ENCODE results near the gene PHLDB3. TPM values are rescaled to one million over a fixed set of nuclear protein-coding genes. Genes with fewer than 3 reads are reported as not detected.

Gene PHLDB3
- total RNA-seq, 2 donors from 2014 or later, result 43.5 to 54.5 TPM

DNA sequence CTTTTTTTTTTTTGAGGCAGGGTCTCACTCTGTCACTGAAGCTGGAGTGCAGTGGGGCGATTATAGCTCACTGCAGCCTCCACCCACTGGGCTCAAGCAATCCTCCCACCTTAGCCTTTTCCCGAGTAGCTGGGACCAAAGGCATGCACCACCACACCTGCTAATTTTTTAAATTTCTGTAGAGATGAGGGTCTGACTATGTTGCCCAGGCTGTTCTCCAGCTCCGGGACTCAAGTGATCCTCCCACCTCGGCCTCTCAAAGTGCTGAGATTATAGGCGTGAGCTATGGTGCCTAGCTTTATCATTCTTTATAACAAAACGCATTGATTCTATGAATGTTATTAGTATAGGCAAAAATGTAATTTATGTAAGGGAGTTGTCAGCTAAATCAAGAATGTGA, 21.3 kb downstream of the PHLDB3 start:
- intact Hi-C loops (cut with DNase I), result no loop called here
- Histone ChIP-seq H3K27ac (no peak overlapping the region), H3K9me3 (no peaks in the 10 kb centered on the region), H3K36me3 (no peaks in the 10 kb centered on the region), H3K4me1 (replicated peaks) (no peaks in the 10 kb centered on the region), H3K27me3 (replicated peaks; ENCODE audit: insufficient read depth) (no peaks in the 10 kb centered on the region), H3K4me3 (no peak overlapping the region)
- DNase-seq (ENCODE audit: low spot score), result no peak
- WGBS, result 98% methylated on average over 6 of the region's 6 CpGs
- TF ChIP-seq POLR2AphosphoS5 (IDR thresholded peaks at IDR 0.05) (no peak), POLR2A (IDR thresholded peaks at IDR 0.05) (no peak)
- TF ChIP-seq, protein P1, sequence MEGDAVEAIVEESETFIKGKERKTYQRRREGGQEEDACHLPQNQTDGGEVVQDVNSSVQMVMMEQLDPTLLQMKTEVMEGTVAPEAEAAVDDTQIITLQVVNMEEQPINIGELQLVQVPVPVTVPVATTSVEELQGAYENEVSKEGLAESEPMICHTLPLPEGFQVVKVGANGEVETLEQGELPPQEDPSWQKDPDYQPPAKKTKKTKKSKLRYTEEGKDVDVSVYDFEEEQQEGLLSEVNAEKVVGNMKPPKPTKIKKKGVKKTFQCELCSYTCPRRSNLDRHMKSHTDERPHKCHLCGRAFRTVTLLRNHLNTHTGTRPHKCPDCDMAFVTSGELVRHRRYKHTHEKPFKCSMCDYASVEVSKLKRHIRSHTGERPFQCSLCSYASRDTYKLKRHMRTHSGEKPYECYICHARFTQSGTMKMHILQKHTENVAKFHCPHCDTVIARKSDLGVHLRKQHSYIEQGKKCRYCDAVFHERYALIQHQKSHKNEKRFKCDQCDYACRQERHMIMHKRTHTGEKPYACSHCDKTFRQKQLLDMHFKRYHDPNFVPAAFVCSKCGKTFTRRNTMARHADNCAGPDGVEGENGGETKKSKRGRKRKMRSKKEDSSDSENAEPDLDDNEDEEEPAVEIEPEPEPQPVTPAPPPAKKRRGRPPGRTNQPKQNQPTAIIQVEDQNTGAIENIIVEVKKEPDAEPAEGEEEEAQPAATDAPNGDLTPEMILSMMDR (IDR thresholded peaks at IDR 0.05), result no peak

DNA sequence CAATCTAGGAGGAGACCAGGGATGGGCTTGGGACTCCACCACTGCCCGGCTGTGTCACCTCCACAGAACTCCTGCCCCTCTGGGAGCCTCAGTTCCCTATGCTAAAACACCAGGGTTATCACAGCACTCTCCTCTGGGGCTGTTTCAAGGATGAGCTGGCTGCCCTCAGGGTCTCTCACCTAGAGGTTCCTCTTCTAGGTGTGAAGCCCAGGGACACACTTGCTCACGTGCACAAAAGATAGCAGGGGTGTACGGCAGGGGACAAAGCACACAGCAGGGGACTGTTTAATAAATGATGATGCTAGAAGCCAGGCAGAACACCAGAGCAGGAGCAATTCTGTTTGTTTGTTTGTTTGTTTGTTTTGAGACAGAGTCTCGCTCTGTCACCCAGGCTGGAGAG, 22.4 kb downstream of the PHLDB3 start:
- 84% methylated on average over 4 of the region's 4 CpGs for WGBS
- no peak for DNase-seq (ENCODE audit: low spot score)
- TF ChIP-seq POLR2AphosphoS5 (IDR thresholded peaks at IDR 0.05) (no peak), POLR2A (IDR thresholded peaks at IDR 0.05) (no peak)
- TF ChIP-seq, protein P1 (IDR thresholded peaks at IDR 0.05), result no peak
- H3K4me1 ChIP-seq (replicated peaks), result no peaks in the 10 kb centered on the region
- H3K36me3 ChIP-seq, result no peaks in the 10 kb centered on the region
- H3K9me3 ChIP-seq, result no peaks in the 10 kb centered on the region
- no peak overlapping the region for H3K27ac ChIP-seq
- intact Hi-C loops (cut with DNase I), result no loop called here
- H3K4me3 ChIP-seq, result no peak overlapping the region
- no peaks in the 10 kb centered on the region for H3K27me3 ChIP-seq (replicated peaks; ENCODE audit: insufficient read depth)

DNA sequence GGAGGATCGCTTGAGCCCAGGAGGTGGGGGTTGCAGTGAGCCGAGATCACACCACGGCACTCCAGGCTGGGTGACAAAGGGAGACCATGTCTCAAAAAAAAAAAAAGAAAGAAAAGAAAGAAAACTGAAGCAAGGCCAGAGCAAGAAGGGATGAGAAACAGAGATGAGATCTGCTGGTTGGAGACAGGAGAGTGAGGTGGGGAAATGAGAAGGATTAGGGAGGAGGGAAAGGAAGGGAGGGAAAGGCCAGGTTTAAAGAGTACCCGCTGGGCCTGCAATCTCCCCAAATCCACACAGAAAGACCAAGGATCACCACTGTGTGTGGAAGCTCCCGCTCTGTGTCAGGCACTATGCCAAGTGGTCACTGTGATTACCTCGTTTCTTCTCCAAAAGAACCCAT, 22.8 kb downstream of the PHLDB3 start:
- intact Hi-C loops (cut with DNase I), result no loop called here
- no peak for TF ChIP-seq POLR2A (IDR thresholded peaks at IDR 0.05)
- TF ChIP-seq, protein P1 (IDR thresholded peaks at IDR 0.05), result no peak
- no peak for TF ChIP-seq POLR2AphosphoS5 (IDR thresholded peaks at IDR 0.05)

DNA sequence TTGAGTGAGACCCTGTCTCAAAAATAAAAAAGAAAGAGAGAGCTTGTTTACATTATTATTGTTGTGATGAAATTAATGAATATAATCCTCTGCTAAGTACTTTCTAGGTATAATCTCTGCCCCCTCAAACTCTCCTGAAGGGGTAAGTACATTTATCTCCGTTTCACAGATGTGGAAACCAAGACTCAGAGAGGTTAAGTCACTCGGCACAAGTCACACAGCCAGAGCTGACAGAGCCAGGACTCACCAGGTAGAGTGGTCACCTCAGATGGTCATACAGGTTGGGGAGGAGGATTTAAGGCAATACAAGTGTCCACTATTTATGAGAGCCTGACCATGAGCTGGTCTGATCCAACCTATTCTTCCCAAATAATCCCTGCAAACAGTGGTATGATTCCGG, 24.0 kb downstream of the PHLDB3 start:
- Histone ChIP-seq H3K36me3 (no peaks in the 10 kb centered on the region), H3K4me1 (replicated peaks) (no peaks in the 10 kb centered on the region), H3K27ac (no peak overlapping the region), H3K27me3 (replicated peaks; ENCODE audit: insufficient read depth) (no peaks in the 10 kb centered on the region), H3K9me3 (no peaks in the 10 kb centered on the region), H3K4me3 (no peak overlapping the region)
- WGBS, result 98% methylated on average over 3 of the region's 3 CpGs
- TF ChIP-seq POLR2AphosphoS5 (IDR thresholded peaks at IDR 0.05) (no peak), POLR2A (IDR thresholded peaks at IDR 0.05) (no peak)
- TF ChIP-seq, protein P1 (IDR thresholded peaks at IDR 0.05), result no peak
- intact Hi-C loops (cut with DNase I), result no loop called here
- DNase-seq (ENCODE audit: low spot score), result no peak

More for the DNA sequence above, 22.8 kb downstream of the PHLDB3 start:
- Histone ChIP-seq H3K4me3 (no peak overlapping the region), H3K4me1 (replicated peaks) (no peaks in the 10 kb centered on the region), H3K36me3 (no peaks in the 10 kb centered on the region), H3K27ac (no peak overlapping the region), H3K27me3 (replicated peaks; ENCODE audit: insufficient read depth) (no peaks in the 10 kb centered on the region), H3K9me3 (no peaks in the 10 kb centered on the region)
- 77% methylated on average over 6 of the region's 6 CpGs for WGBS
- no peak for DNase-seq (ENCODE audit: low spot score)

DNA sequence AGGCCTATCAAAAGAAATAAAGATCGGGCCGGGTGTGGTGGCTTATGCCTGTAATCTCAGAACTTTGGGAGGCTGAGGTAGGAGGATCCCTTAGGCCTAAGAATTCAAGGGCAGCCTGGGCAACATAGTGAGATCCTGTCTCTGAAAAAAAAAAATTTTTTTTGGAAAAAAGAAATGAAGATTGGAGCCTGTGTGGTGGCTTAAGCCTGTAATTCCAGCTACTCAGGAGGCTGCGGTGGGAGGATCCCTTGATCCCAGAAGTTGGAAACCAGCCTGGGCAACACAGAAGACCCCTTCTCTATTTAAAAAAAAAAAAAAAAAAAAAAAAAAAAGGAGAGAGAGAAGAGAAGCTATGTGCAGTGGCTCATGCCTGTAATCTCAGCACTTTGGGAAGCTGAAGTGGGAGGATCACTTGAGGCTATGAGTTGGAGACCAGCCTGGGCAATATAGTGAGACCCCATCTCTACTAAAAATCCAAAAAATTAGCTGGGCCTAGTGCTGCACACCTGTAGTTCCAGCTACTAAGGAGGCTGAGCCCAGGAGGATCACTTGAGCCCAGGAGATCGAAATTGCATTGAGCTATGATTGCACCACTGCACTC, 24.5 kb downstream of the PHLDB3 start:
- no peaks in the 10 kb centered on the region for H3K36me3 ChIP-seq
- H3K9me3 ChIP-seq, result no peaks in the 10 kb centered on the region
- 93% methylated on average over 4 of the region's 4 CpGs for WGBS

More for the DNA sequence above, 24.5 kb downstream of the PHLDB3 start:
- Histone ChIP-seq H3K27ac (no peak overlapping the region), H3K4me3 (no peak overlapping the region), H3K4me1 (replicated peaks) (no peaks in the 10 kb centered on the region), H3K27me3 (replicated peaks; ENCODE audit: insufficient read depth) (no peaks in the 10 kb centered on the region)
- TF ChIP-seq POLR2A (IDR thresholded peaks at IDR 0.05) (no peak), POLR2AphosphoS5 (IDR thresholded peaks at IDR 0.05) (no peak)
- TF ChIP-seq, protein P1 (IDR thresholded peaks at IDR 0.05), result no peak
- DNase-seq (ENCODE audit: low spot score), result no peak
- intact Hi-C loops (cut with DNase I), result no loop called here
